ENCODE data around the gene CHRNA3.

CHRNA3 gene

GRCh38 chr15:78627348-78627747 is 6.6 kb upstream of the CHRNA3 start:
- no peak overlapping the region for H3K4me3 ChIP-seq (ENCODE audit: low read depth in 1 of 2, low read length in 2 of 2)
- no peaks in the 10 kb centered on the region for H3K36me3 ChIP-seq (ENCODE audit: control insufficient read depth in 1 of 2, insufficient read depth in 2 of 2, low read length in 2 of 2)
- no peaks in the 10 kb centered on the region for H3K9me3 ChIP-seq (ENCODE audit: control insufficient read depth in 1 of 2, low read length in 2 of 2)
- H3K9ac ChIP-seq (ENCODE audit: low read depth in 1 of 2, low read length in 2 of 2): no peak overlapping the region
- no peaks in the 10 kb centered on the region for H3K4me1 ChIP-seq (ENCODE audit: control insufficient read depth in 1 of 2, insufficient read depth in 2 of 2, low read length in 2 of 2)
- no peak overlapping the region for H3K27ac ChIP-seq (ENCODE audit: low read depth, low read length)
- peaks cover 12 to 13% of the 10 kb centered on the region in 2 donors for H3K27me3 ChIP-seq (ENCODE audit: control insufficient read depth in 1 of 2, insufficient read depth in 2 of 2, low read length in 2 of 2)

- no peak overlapping the region for H3K27ac ChIP-seq (ENCODE audit: low read depth, low read length)
- H3K9ac ChIP-seq (ENCODE audit: low read depth in 1 of 2, low read length in 2 of 2): no peak overlapping the region
- no peak overlapping the region for H3K4me3 ChIP-seq (ENCODE audit: low read depth in 1 of 2, low read length in 2 of 2)
- H3K36me3 ChIP-seq (ENCODE audit: control insufficient read depth in 1 of 2, insufficient read depth in 2 of 2, low read length in 2 of 2): no peaks in the 10 kb centered on the region
- peaks cover 20 to 21% of the 10 kb centered on the region in 2 donors for H3K27me3 ChIP-seq (ENCODE audit: control insufficient read depth in 1 of 2, insufficient read depth in 2 of 2, low read length in 2 of 2)
- H3K4me1 ChIP-seq (ENCODE audit: control insufficient read depth in 1 of 2, insufficient read depth in 2 of 2, low read length in 2 of 2): no peaks in the 10 kb centered on the region
- no peaks in the 10 kb centered on the region for H3K9me3 ChIP-seq (ENCODE audit: control insufficient read depth in 1 of 2, low read length in 2 of 2)
These were observed 5.7 kb upstream of the CHRNA3 start for GRCh38 chr15:78626381-78626995.

- H3K9me3 ChIP-seq (ENCODE audit: control insufficient read depth in 1 of 2, low read length in 2 of 2): no peaks in the 10 kb centered on the region
- peaks cover 24% of the 10 kb centered on the region in 2 donors for H3K27me3 ChIP-seq (ENCODE audit: control insufficient read depth in 1 of 2, insufficient read depth in 2 of 2, low read length in 2 of 2)
- H3K27ac ChIP-seq (ENCODE audit: low read depth, low read length): no peak overlapping the region
- no peaks in the 10 kb centered on the region for H3K4me1 ChIP-seq (ENCODE audit: control insufficient read depth in 1 of 2, insufficient read depth in 2 of 2, low read length in 2 of 2)
- H3K4me3 ChIP-seq (ENCODE audit: low read depth in 1 of 2, low read length in 2 of 2): no peak overlapping the region
- H3K9ac ChIP-seq (ENCODE audit: low read depth in 1 of 2, low read length in 2 of 2): no peak overlapping the region
- H3K36me3 ChIP-seq (ENCODE audit: control insufficient read depth in 1 of 2, insufficient read depth in 2 of 2, low read length in 2 of 2): no peaks in the 10 kb centered on the region
These were observed 4.9 kb upstream of the CHRNA3 start for GRCh38 chr15:78625606-78626280.

GRCh38 chr15:78624651-78625590 is 4.1 kb upstream of the CHRNA3 start:
- H3K4me1 ChIP-seq (ENCODE audit: control insufficient read depth in 1 of 2, insufficient read depth in 2 of 2, low read length in 2 of 2): no peaks in the 10 kb centered on the region
- no peaks in the 10 kb centered on the region for H3K9me3 ChIP-seq (ENCODE audit: control insufficient read depth in 1 of 2, low read length in 2 of 2)
- no peaks in the 10 kb centered on the region for H3K36me3 ChIP-seq (ENCODE audit: control insufficient read depth in 1 of 2, insufficient read depth in 2 of 2, low read length in 2 of 2)
- H3K4me3 ChIP-seq (ENCODE audit: low read depth in 1 of 2, low read length in 2 of 2): no peak overlapping the region
- peaks cover 29 to 32% of the 10 kb centered on the region in 2 donors for H3K27me3 ChIP-seq (ENCODE audit: control insufficient read depth in 1 of 2, insufficient read depth in 2 of 2, low read length in 2 of 2)
- no peak overlapping the region for H3K27ac ChIP-seq (ENCODE audit: low read depth, low read length)
- H3K9ac ChIP-seq (ENCODE audit: low read depth in 1 of 2, low read length in 2 of 2): no peak overlapping the region

- Histone ChIP-seq H3K9me3 (ENCODE audit: control insufficient read depth in 1 of 2, low read length in 2 of 2) (no peaks in the 10 kb centered on the region), H3K36me3 (ENCODE audit: control insufficient read depth in 1 of 2, insufficient read depth in 2 of 2, low read length in 2 of 2) (no peaks in the 10 kb centered on the region), H3K27me3 (ENCODE audit: control insufficient read depth in 1 of 2, insufficient read depth in 2 of 2, low read length in 2 of 2) (peaks cover 33 to 41% of the 10 kb centered on the region in 2 donors), H3K4me1 (ENCODE audit: control insufficient read depth in 1 of 2, insufficient read depth in 2 of 2, low read length in 2 of 2) (no peaks in the 10 kb centered on the region), H3K4me3 (ENCODE audit: low read depth in 1 of 2, low read length in 2 of 2) (no peak overlapping the region), H3K9ac (ENCODE audit: low read depth in 1 of 2, low read length in 2 of 2) (no peak overlapping the region), H3K27ac (ENCODE audit: low read depth, low read length) (no peak overlapping the region)
These were observed 3.1 kb upstream of the CHRNA3 start for GRCh38 chr15:78623786-78624497.

- Histone ChIP-seq H3K9ac (ENCODE audit: low read depth in 1 of 2, low read length in 2 of 2) (no peak overlapping the region), H3K4me3 (ENCODE audit: low read depth in 1 of 2, low read length in 2 of 2) (no peak overlapping the region), H3K4me1 (ENCODE audit: control insufficient read depth in 1 of 2, insufficient read depth in 2 of 2, low read length in 2 of 2) (no peaks in the 10 kb centered on the region), H3K36me3 (ENCODE audit: control insufficient read depth in 1 of 2, insufficient read depth in 2 of 2, low read length in 2 of 2) (no peaks in the 10 kb centered on the region), H3K27ac (ENCODE audit: low read depth, low read length) (no peak overlapping the region), H3K9me3 (ENCODE audit: control insufficient read depth in 1 of 2, low read length in 2 of 2) (no peaks in the 10 kb centered on the region), H3K27me3 (ENCODE audit: control insufficient read depth in 1 of 2, insufficient read depth in 2 of 2, low read length in 2 of 2) (peaks cover 35 to 39% of the 10 kb centered on the region in 2 donors)
These were observed 1.1 kb upstream of the CHRNA3 start for GRCh38 chr15:78621810-78622402.

GRCh38 chr15:78620021-78620526 is 722 bp downstream of the CHRNA3 start:
- peaks cover 33 to 34% of the 10 kb centered on the region in 2 donors for H3K27me3 ChIP-seq (ENCODE audit: control insufficient read depth in 1 of 2, insufficient read depth in 2 of 2, low read length in 2 of 2)
- no peaks in the 10 kb centered on the region for H3K4me1 ChIP-seq (ENCODE audit: control insufficient read depth in 1 of 2, insufficient read depth in 2 of 2, low read length in 2 of 2)
- H3K27ac ChIP-seq (ENCODE audit: low read depth, low read length): no peak overlapping the region
- no peaks in the 10 kb centered on the region for H3K36me3 ChIP-seq (ENCODE audit: control insufficient read depth in 1 of 2, insufficient read depth in 2 of 2, low read length in 2 of 2)
- no peaks in the 10 kb centered on the region for H3K9me3 ChIP-seq (ENCODE audit: control insufficient read depth in 1 of 2, low read length in 2 of 2)
- no peak overlapping the region for H3K9ac ChIP-seq (ENCODE audit: low read depth in 1 of 2, low read length in 2 of 2)
- H3K4me3 ChIP-seq (ENCODE audit: low read depth in 1 of 2, low read length in 2 of 2): no peak overlapping the region

- peaks cover 32 to 34% of the 10 kb centered on the region in 2 donors for H3K27me3 ChIP-seq (ENCODE audit: control insufficient read depth in 1 of 2, insufficient read depth in 2 of 2, low read length in 2 of 2)
- no peak overlapping the region for H3K9ac ChIP-seq (ENCODE audit: low read depth in 1 of 2, low read length in 2 of 2)
- no peaks in the 10 kb centered on the region for H3K9me3 ChIP-seq (ENCODE audit: control insufficient read depth in 1 of 2, low read length in 2 of 2)
- no peak overlapping the region for H3K27ac ChIP-seq (ENCODE audit: low read depth, low read length)
- no peak overlapping the region for H3K4me3 ChIP-seq (ENCODE audit: low read depth in 1 of 2, low read length in 2 of 2)
- H3K36me3 ChIP-seq (ENCODE audit: control insufficient read depth in 1 of 2, insufficient read depth in 2 of 2, low read length in 2 of 2): no peaks in the 10 kb centered on the region
- no peaks in the 10 kb centered on the region for H3K4me1 ChIP-seq (ENCODE audit: control insufficient read depth in 1 of 2, insufficient read depth in 2 of 2, low read length in 2 of 2)
These were observed 1.5 kb downstream of the CHRNA3 start for GRCh38 chr15:78619022-78619950.

All from duodenal mucosa (tissue), 2 donors.